Prostate gland (tissue), 2 donors: ENCODE results near the gene LIG1.

ENCODE experiments used
- POLR2A ChIP-seq: fragments of 450-650 bp; IDR thresholded peaks from one replicate; pipeline ENCODE4 v1.6.1; 2016; ENCODE audit warnings: antibody characterized with exemption, mild to moderate bottlenecking
- TF ChIP-seq, protein P1 (sequence below), 4 experiments: fragments of 200-600 bp in 2 of 4; fragments of 450-650 bp in 2 of 4; sonication (generic) in 2 of 4; IDR thresholded peaks; 1 replicate in 3 of 4; 2 replicates in 1 of 4; pipeline ENCODE4 v1.5.1; 2016 to 2019; ENCODE audit warnings: antibody characterized with exemption in 4 of 4, mild to moderate bottlenecking in 2 of 4, moderate library complexity in 2 of 4

DNA sequence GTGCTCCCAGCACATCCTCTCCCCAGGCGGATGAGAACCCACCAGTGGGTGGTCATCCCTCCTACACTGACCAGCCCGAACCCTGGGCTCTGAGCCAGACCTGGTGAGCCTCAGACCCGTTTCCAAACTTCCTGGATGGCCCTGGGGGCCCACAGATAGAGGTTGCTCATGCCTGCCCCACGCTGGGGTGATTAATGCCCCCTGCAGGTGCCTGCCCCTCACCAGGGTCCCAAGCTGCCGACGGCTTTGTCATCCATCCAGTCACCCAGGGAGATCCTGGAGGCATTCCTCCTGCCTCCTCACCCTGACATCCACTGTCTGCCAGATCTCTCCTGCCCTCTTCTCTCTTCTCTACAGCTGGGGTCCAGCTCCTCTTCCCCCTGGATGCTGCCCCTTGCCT is 31.1 kb downstream of the LIG1 start:
- TF ChIP-seq, protein P1, sequence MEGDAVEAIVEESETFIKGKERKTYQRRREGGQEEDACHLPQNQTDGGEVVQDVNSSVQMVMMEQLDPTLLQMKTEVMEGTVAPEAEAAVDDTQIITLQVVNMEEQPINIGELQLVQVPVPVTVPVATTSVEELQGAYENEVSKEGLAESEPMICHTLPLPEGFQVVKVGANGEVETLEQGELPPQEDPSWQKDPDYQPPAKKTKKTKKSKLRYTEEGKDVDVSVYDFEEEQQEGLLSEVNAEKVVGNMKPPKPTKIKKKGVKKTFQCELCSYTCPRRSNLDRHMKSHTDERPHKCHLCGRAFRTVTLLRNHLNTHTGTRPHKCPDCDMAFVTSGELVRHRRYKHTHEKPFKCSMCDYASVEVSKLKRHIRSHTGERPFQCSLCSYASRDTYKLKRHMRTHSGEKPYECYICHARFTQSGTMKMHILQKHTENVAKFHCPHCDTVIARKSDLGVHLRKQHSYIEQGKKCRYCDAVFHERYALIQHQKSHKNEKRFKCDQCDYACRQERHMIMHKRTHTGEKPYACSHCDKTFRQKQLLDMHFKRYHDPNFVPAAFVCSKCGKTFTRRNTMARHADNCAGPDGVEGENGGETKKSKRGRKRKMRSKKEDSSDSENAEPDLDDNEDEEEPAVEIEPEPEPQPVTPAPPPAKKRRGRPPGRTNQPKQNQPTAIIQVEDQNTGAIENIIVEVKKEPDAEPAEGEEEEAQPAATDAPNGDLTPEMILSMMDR (IDR thresholded peaks at IDR 0.05): no peak
- TF ChIP-seq POLR2A: no peak
